ENCODE measurements around the gene CES3.

Gene CES3

GRCh38 chr16:67019171-67019570 lies 58.1 kb downstream of the CES3 start:
- DNase-seq (ENCODE audit: low read depth): no peak

GRCh38 chr16:67021321-67021720 lies 60.3 kb downstream of the CES3 start:
- no peak overlapping the region for H3K4me3 ChIP-seq (ENCODE audit: low read length)
- DNase-seq (ENCODE audit: low read depth): no peak
- no peak for TF ChIP-seq CTCF (conservative IDR thresholded peaks at IDR 0.05; ENCODE audit: low read depth, low read length)

More at GRCh38 chr16:67019171-67019570, 58.1 kb downstream of the CES3 start:
- TF ChIP-seq CTCF (conservative IDR thresholded peaks at IDR 0.05; ENCODE audit: low read depth, low read length): no peak
- H3K4me3 ChIP-seq (ENCODE audit: low read length): no peak overlapping the region

- no peak for TF ChIP-seq CTCF (conservative IDR thresholded peaks at IDR 0.05; ENCODE audit: low read depth, low read length)
- H3K4me3 ChIP-seq (ENCODE audit: low read length): no peak overlapping the region
- DNase-seq (ENCODE audit: low read depth): no peak
Observed at GRCh38 chr16:67022531-67023214, 61.6 kb downstream of the CES3 start.

- no peak for DNase-seq (ENCODE audit: low read depth)
- TF ChIP-seq CTCF (conservative IDR thresholded peaks at IDR 0.05; ENCODE audit: low read depth, low read length): no peak
- no peak overlapping the region for H3K4me3 ChIP-seq (ENCODE audit: low read length)
Observed at GRCh38 chr16:67023689-67024088, 62.6 kb downstream of the CES3 start.
